NT2/D1 (cell line): ENCODE results near the gene TMEM94.

Experiments used
- SUZ12 ChIP-seq: IDR thresholded peaks from 2 replicates; pipeline ENCODE4 v1.6.1; 2011; ENCODE audit not compliant: insufficient read length, insufficient read depth; ENCODE audit errors: extremely low read depth
- YY1 ChIP-seq: IDR thresholded peaks from 2 replicates; pipeline ENCODE4 v1.6.1; 2011; ENCODE audit not compliant: insufficient read length, insufficient read depth
- ZNF274 ChIP-seq: IDR thresholded peaks from 2 replicates; pipeline ENCODE4 v1.6.1; 2011; ENCODE audit warnings: mild to moderate bottlenecking, low read depth, low read length

GRCh38 chr17:75511610-75512575 lies 55.5 kb downstream of the TMEM94 start:
- no peak for TF ChIP-seq YY1
- no peak for TF ChIP-seq SUZ12
- TF ChIP-seq ZNF274 = no peak
